Activated T-cell treated with anti-CD3 and anti-CD28 coated beads for 4 hours (primary cell): ENCODE measurements around the gene RASSF8.

ENCODE experiments used
- DNase-seq: peaks from one replicate; pipeline ENCODE4 v3.0.0-alpha.2; 2020

The RASSF8 gene

GRCh38 chr12:25994901-25995625 lies 36.6 kb downstream of the RASSF8 start:
- DNase-seq: no peak

- no peak for DNase-seq
Measured at GRCh38 chr12:25995906-25996305, 37.4 kb downstream of the RASSF8 start.

- DNase-seq: no peak
Measured at GRCh38 chr12:25996677-25997076, 38.2 kb downstream of the RASSF8 start.

GRCh38 chr12:25997201-25997963 lies 38.9 kb downstream of the RASSF8 start:
- DNase-seq: no peak

GRCh38 chr12:26000898-26001297 lies 42.4 kb downstream of the RASSF8 start:
- DNase-seq: no peak

- no peak for DNase-seq
Measured at GRCh38 chr12:26001530-26001929, 43.0 kb downstream of the RASSF8 start.

GRCh38 chr12:26003065-26003464 lies 44.6 kb downstream of the RASSF8 start:
- no peak for DNase-seq

GRCh38 chr12:26007566-26007965 lies 49.1 kb downstream of the RASSF8 start:
- no peak for DNase-seq

GRCh38 chr12:26009593-26009992 lies 51.1 kb downstream of the RASSF8 start:
- no peak for DNase-seq

- DNase-seq: no peak
Measured at GRCh38 chr12:26010293-26010821, 51.9 kb downstream of the RASSF8 start.

- DNase-seq: no peak
Measured at GRCh38 chr12:26011099-26011498, 52.6 kb downstream of the RASSF8 start.

GRCh38 chr12:26014085-26014484 lies 55.6 kb downstream of the RASSF8 start:
- no peak for DNase-seq

- no peak for DNase-seq
Measured at GRCh38 chr12:26016516-26016915, 58.0 kb downstream of the RASSF8 start.

- no peak for DNase-seq
Measured at GRCh38 chr12:26017484-26018211, 59.2 kb downstream of the RASSF8 start.

- DNase-seq: no peak
Measured at GRCh38 chr12:26018926-26019325, 60.4 kb downstream of the RASSF8 start.

- no peak for DNase-seq
Measured at GRCh38 chr12:26021534-26021933, 63.1 kb downstream of the RASSF8 start.

- no peak for DNase-seq
Measured at GRCh38 chr12:26022043-26022442, 63.6 kb downstream of the RASSF8 start.

- DNase-seq: no peak
Measured at GRCh38 chr12:26026713-26027112, 68.2 kb downstream of the RASSF8 start.

- no peak for DNase-seq
Measured at GRCh38 chr12:26027401-26027800, 68.9 kb downstream of the RASSF8 start.

GRCh38 chr12:26028953-26029735 lies 70.7 kb downstream of the RASSF8 start:
- peak; percentile 19 for DNase-seq

- no peak for DNase-seq
Measured at GRCh38 chr12:26029736-26030022, 71.2 kb downstream of the RASSF8 start.

GRCh38 chr12:26030371-26030770 lies 71.9 kb downstream of the RASSF8 start:
- no peak for DNase-seq

GRCh38 chr12:26031318-26031717 lies 72.8 kb downstream of the RASSF8 start:
- no peak for DNase-seq
